Gastrocnemius medialis (tissue), 4 donors: ENCODE data around the gene MUS81.

ENCODE experiments used
- CTCF ChIP-seq, 5 experiments: fragments of 450-650 bp in 3 of 5; fragments of 200-600 bp in 2 of 5; sonication (generic) in 2 of 5; IDR thresholded peaks in 4 of 5; conservative IDR thresholded peaks in 1 of 5; 1 replicate in 4 of 5; 2 replicates in 1 of 5; pipeline ENCODE4 v1.5.1; 2016 to 2019; ENCODE audit warnings: antibody characterized with exemption in 5 of 5, mild to moderate bottlenecking in 3 of 5, moderate library complexity in 3 of 5
- POLR2A ChIP-seq, 2 donors: fragments of 450-650 bp; IDR thresholded peaks; one replicate each; pipeline ENCODE4 v1.6.1; 2017; ENCODE audit warnings: antibody characterized with exemption in 2 of 2, mild to moderate bottlenecking in 2 of 2, moderate library complexity in 2 of 2

GRCh38 chr11:65872586-65873317 is 12.5 kb downstream of the MUS81 start, which contains the start of gene EFEMP2:
- TF ChIP-seq POLR2A (IDR thresholded peaks at IDR 0.05) (no peak), CTCF (IDR thresholded peaks at IDR 0.05 in 4 of 5, conservative IDR thresholded peaks at IDR 0.05 in 1 of 5) (peak in 1 of 5 experiments; percentile 2)
